ENCODE measurements around the gene CACUL1. TPM values are rescaled to one million over a fixed set of nuclear protein-coding genes. Genes with fewer than 3 reads are reported as not detected.
"Not testable (repeated sequence)": the region's sequence is repeated elsewhere in the genome, so short reads cannot be mapped to it uniquely, and the experiment has no call there.

Gene CACUL1
- total RNA-seq, 1 donor from 2014 or later, result 34.0 TPM

DNA sequence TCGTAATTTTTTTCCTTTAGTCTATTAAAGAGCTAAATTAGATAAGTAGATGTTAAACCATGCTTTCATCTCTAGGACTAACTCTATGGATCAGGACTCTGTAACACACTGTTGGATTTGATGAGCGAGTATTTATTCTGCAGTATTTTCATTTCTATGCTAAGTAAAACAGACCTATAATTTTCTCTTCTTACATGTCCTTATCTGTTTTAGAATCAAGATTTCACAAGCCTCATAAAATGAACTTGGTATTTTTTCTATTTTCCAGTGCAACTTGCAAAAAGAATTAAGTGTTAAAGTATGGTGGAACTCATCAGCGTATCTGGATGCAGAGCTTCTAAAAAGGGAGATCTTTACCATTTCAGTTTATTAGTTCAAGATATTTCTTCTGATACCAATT is 2.4 kb downstream of the CACUL1 start:
- Mint-ChIP-seq H3K27me3 (ENCODE audit: unreplicated experiment) (peaks cover 4% of the 10 kb centered on the region), H3K4me1 (ENCODE audit: unreplicated experiment) (peaks cover 36% of the 10 kb centered on the region), H3K36me3 (ENCODE audit: unreplicated experiment) (peaks cover 3% of the 10 kb centered on the region), H3K9me3 (ENCODE audit: unreplicated experiment) (no peaks in the 10 kb centered on the region), H3K27ac (ENCODE audit: unreplicated experiment) (no peak overlapping the region), H3K4me3 (ENCODE audit: unreplicated experiment) (peak overlapping the region; percentile 43)
- TF ChIP-seq, protein P1, sequence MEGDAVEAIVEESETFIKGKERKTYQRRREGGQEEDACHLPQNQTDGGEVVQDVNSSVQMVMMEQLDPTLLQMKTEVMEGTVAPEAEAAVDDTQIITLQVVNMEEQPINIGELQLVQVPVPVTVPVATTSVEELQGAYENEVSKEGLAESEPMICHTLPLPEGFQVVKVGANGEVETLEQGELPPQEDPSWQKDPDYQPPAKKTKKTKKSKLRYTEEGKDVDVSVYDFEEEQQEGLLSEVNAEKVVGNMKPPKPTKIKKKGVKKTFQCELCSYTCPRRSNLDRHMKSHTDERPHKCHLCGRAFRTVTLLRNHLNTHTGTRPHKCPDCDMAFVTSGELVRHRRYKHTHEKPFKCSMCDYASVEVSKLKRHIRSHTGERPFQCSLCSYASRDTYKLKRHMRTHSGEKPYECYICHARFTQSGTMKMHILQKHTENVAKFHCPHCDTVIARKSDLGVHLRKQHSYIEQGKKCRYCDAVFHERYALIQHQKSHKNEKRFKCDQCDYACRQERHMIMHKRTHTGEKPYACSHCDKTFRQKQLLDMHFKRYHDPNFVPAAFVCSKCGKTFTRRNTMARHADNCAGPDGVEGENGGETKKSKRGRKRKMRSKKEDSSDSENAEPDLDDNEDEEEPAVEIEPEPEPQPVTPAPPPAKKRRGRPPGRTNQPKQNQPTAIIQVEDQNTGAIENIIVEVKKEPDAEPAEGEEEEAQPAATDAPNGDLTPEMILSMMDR (IDR thresholded peaks at IDR 0.05), result no peak
- no peak for DNase-seq (ENCODE audit: extremely low spot score, unreplicated experiment)

DNA sequence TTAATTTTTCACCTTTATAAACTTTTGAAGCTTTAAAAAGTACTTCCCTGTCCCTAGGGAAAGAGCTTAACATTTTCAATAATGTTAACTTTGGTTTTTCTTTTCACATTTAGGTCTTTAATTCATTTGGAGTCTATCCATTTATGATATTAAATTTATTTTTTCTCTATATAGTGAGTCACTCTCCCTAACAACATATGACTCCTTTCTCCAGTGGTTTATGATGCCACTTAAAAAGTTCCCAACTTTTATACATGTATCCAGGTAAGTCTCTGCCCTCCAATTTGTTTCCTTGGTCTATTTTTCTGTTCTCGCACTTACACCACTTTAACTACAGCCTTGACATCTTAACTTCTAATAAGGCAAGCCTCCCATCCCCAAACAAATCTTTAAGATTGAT is 3.5 kb downstream of the CACUL1 start:
- H3K36me3 Mint-ChIP-seq (ENCODE audit: unreplicated experiment), result peaks cover 4% of the 10 kb centered on the region
- TF ChIP-seq, protein P1 (IDR thresholded peaks at IDR 0.05), result no peak
- no peaks in the 10 kb centered on the region for H3K27me3 Mint-ChIP-seq (ENCODE audit: unreplicated experiment)
- no peaks in the 10 kb centered on the region for H3K9me3 Mint-ChIP-seq (ENCODE audit: unreplicated experiment)
- H3K4me3 Mint-ChIP-seq (ENCODE audit: unreplicated experiment), result no peak overlapping the region
- no peak overlapping the region for H3K27ac Mint-ChIP-seq (ENCODE audit: unreplicated experiment)
- DNase-seq (ENCODE audit: extremely low spot score, unreplicated experiment), result no peak
- H3K4me1 Mint-ChIP-seq (ENCODE audit: unreplicated experiment), result peaks cover 41% of the 10 kb centered on the region

DNA sequence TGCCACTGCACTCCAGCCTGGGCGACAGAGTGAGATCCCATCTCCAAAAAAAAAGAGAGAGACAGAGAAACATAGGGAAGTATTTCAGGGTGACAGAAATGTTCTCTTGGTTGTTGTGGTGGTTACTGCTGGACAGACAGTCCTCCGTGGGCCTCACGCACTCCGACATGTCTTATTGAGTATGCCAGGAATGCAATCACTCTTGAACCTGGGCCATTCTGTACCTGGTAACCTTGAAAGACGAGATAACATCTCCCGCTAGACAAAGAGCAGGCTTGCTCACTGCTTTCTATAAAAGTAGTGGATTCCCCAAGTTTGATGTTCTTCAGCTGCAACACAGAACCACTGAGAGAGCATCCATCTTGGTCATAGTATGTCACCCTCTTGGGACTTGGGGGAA is 6.7 kb downstream of the CACUL1 start:
- Mint-ChIP-seq H3K27me3 (ENCODE audit: unreplicated experiment) (no peaks in the 10 kb centered on the region), H3K4me1 (ENCODE audit: unreplicated experiment) (peaks cover 53% of the 10 kb centered on the region), H3K9me3 (ENCODE audit: unreplicated experiment) (no peaks in the 10 kb centered on the region), H3K27ac (ENCODE audit: unreplicated experiment) (no peak overlapping the region), H3K36me3 (ENCODE audit: unreplicated experiment) (peaks cover 4% of the 10 kb centered on the region), H3K4me3 (ENCODE audit: unreplicated experiment) (no peak overlapping the region)
- no peak for DNase-seq (ENCODE audit: extremely low spot score, unreplicated experiment)
- TF ChIP-seq, protein P1 (IDR thresholded peaks at IDR 0.05), result no peak

- TF ChIP-seq, protein P1 (IDR thresholded peaks at IDR 0.05), result no peak
- no peak for DNase-seq (ENCODE audit: extremely low spot score, unreplicated experiment)
These were observed 8.5 kb downstream of the CACUL1 start for GRCh38 chr10:118746246-118746645.

DNA sequence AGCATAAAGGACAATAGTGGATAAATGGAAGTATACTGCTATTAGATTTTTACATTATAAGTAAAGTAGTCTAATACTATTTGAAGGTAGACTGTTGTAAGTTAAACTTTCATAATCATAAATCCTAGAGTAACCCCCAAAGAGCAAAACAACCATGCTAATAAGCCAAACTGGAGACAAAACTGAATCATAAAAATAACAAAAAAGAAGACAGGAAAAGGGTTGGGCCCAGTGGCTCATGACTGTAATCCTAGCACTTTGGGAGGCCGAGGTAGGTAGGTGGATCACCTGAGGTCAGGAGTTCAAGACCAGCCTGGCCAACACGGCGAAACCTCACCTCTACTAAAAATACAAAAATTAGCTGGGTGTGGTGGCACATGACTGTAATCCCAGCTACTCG is 9.7 kb downstream of the CACUL1 start:
- TF ChIP-seq, protein P1 (IDR thresholded peaks at IDR 0.05), result no peak
- no peaks in the 10 kb centered on the region for H3K27me3 Mint-ChIP-seq (ENCODE audit: unreplicated experiment)
- no peak for DNase-seq (ENCODE audit: extremely low spot score, unreplicated experiment)
- no peaks in the 10 kb centered on the region for H3K9me3 Mint-ChIP-seq (ENCODE audit: unreplicated experiment)
- H3K4me3 Mint-ChIP-seq (ENCODE audit: unreplicated experiment), result no peak overlapping the region
- H3K36me3 Mint-ChIP-seq (ENCODE audit: unreplicated experiment), result peaks cover 4% of the 10 kb centered on the region
- H3K27ac Mint-ChIP-seq (ENCODE audit: unreplicated experiment), result peak overlapping the region; percentile 16
- peaks cover 57% of the 10 kb centered on the region for H3K4me1 Mint-ChIP-seq (ENCODE audit: unreplicated experiment)

More at GRCh38 chr10:118746246-118746645, 8.5 kb downstream of the CACUL1 start:
- H3K36me3 Mint-ChIP-seq (ENCODE audit: unreplicated experiment), result peaks cover 4% of the 10 kb centered on the region
- H3K9me3 Mint-ChIP-seq (ENCODE audit: unreplicated experiment), result no peaks in the 10 kb centered on the region
- H3K27me3 Mint-ChIP-seq (ENCODE audit: unreplicated experiment), result no peaks in the 10 kb centered on the region
- peaks cover 55% of the 10 kb centered on the region for H3K4me1 Mint-ChIP-seq (ENCODE audit: unreplicated experiment)
- no peak overlapping the region for H3K27ac Mint-ChIP-seq (ENCODE audit: unreplicated experiment)
- H3K4me3 Mint-ChIP-seq (ENCODE audit: unreplicated experiment), result no peak overlapping the region

GRCh38 chr10:118744346-118744918 is 10.3 kb downstream of the CACUL1 start:
- DNase-seq (ENCODE audit: extremely low spot score, unreplicated experiment); H3K27me3 Mint-ChIP-seq (ENCODE audit: unreplicated experiment); H3K36me3 Mint-ChIP-seq (ENCODE audit: unreplicated experiment); H3K9me3 Mint-ChIP-seq (ENCODE audit: unreplicated experiment); H3K4me3 Mint-ChIP-seq (ENCODE audit: unreplicated experiment); H3K27ac Mint-ChIP-seq (ENCODE audit: unreplicated experiment): not testable (repeated sequence)
- peaks cover 62% of the 10 kb centered on the region for H3K4me1 Mint-ChIP-seq (ENCODE audit: unreplicated experiment)
